Prostate gland (tissue), 2 donors: ENCODE data around the gene MYO1G. TPM values are rescaled to one million over a fixed set of nuclear protein-coding genes. Genes with fewer than 3 reads are reported as not detected.

Source experiments
- DNase-seq: peaks from one replicate; pipeline ENCODE4 v3.0.0-alpha.2; 2019; ENCODE audit warnings: low spot score
- H3K27ac ChIP-seq, 2 donors: fragments of 200-600 bp; sonication (generic); 2 replicates each; pipeline ENCODE4 v1.5.1; 2017 to 2019
- H3K27me3 ChIP-seq: fragments of 200-600 bp; sonication (generic); replicated peaks from 2 replicates; pipeline ENCODE4 v1.5.1; 2019; ENCODE audit not compliant: insufficient read depth
- H3K36me3 ChIP-seq, 2 donors: fragments of 200-600 bp; sonication (generic); 1 replicate in 1 of 2; 2 replicates in 1 of 2; pipeline versions ENCODE4 v1.5.1 to v1.8.1; 2017 to 2019
- H3K4me1 ChIP-seq: fragments of 200-600 bp; sonication (generic); replicated peaks from 2 replicates; pipeline ENCODE4 v1.5.1; 2019
- H3K4me3 ChIP-seq, 2 donors: fragments of 200-600 bp; sonication (generic); 2 replicates each; pipeline ENCODE4 v1.5.1; 2017 to 2019
- H3K9me3 ChIP-seq: fragments of 200-600 bp; sonication (generic); 2 replicates; pipeline ENCODE4 v1.5.1; 2017
- POLR2A ChIP-seq: fragments of 450-650 bp; IDR thresholded peaks from one replicate; pipeline ENCODE4 v1.6.1; 2016; ENCODE audit warnings: antibody characterized with exemption, mild to moderate bottlenecking
- POLR2AphosphoS5 ChIP-seq: sonication (generic); formaldehyde crosslinking; IDR thresholded peaks from one replicate; pipeline ENCODE4 v1.6.1; 2017; ENCODE audit warnings: antibody characterized with exemption
- WGBS: methylation state at CpG from one replicate; pipeline ENCODE4 v1.1.5; 2018; 5-methylcytosine and 5-hydroxymethylcytosine counted together
- intact Hi-C: fragments of 100-400 bp; cut with DNase I; formaldehyde crosslinking; loops from one replicate; pipeline ENCODE4 v1.14.2; 2022
- total RNA-seq, 2 donors: library from RNA; depleted of rRNA; stranded (reverse); fragments of >200 nt; gene quantifications; one replicate each; pipeline ENCODE4 v1.1.0, GENCODE V29; 2016
- TF ChIP-seq, protein P1 (sequence below), 4 experiments: fragments of 200-600 bp in 2 of 4; fragments of 450-650 bp in 2 of 4; sonication (generic) in 2 of 4; IDR thresholded peaks; 1 replicate in 3 of 4; 2 replicates in 1 of 4; pipeline ENCODE4 v1.5.1; 2016 to 2019; ENCODE audit warnings: antibody characterized with exemption in 4 of 4, mild to moderate bottlenecking in 2 of 4, moderate library complexity in 2 of 4

MYO1G gene
- total RNA-seq, 2 donors from 2014 or later, result 1.9 to 2.7 TPM

DNA sequence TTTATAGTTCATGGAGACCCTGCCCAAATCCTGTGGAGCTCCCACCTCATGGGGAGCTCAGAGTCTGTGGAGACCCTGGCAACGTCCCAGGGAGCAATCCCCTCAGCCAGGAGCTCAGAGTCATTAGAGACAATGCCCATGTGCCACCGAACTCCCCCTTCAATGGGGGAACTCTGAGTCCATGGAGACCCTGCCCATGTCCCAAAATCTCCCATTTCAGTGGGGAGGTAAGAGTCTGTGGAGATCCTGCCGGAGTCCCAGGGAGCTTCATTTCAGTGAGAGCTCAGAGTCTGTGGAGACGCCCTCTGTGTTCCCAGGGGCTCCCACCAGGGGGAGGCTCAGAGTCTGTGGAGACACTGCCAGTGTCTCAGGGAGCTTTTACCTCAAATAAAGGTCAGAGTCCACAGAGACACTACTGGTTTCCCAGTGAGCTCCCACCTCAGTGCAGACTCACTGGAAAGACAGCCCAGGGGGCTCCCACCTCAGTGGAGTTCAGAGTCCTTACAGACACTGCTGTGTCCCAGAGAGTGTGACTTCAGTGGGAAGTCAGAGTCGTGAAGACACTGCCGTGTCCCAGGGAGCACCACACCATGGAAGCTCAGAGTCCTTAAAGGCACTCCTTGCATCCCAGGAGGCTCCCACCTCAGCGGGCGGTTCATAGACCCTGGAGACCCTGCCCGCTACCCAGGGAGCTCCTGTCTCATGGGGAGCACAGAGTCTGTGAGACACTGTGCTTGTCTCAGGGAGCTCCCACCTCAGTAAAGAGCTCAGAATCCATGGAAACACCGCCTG lies 5.0 kb downstream of the MYO1G start:
- Histone ChIP-seq H3K36me3 (no peaks in the 10 kb centered on the region), H3K4me1 (no peaks in the 10 kb centered on the region), H3K27me3 (no peaks in the 10 kb centered on the region), H3K4me3 (no peak overlapping the region), H3K9me3 (no peaks in the 10 kb centered on the region), H3K27ac (no peak overlapping the region)
- DNase-seq, result no peak
- 83% methylated on average over 6 of the region's 10 CpGs for WGBS
- intact Hi-C loops, result no loop called here
- TF ChIP-seq POLR2A (no peak), POLR2AphosphoS5 (no peak)
- TF ChIP-seq, protein P1, sequence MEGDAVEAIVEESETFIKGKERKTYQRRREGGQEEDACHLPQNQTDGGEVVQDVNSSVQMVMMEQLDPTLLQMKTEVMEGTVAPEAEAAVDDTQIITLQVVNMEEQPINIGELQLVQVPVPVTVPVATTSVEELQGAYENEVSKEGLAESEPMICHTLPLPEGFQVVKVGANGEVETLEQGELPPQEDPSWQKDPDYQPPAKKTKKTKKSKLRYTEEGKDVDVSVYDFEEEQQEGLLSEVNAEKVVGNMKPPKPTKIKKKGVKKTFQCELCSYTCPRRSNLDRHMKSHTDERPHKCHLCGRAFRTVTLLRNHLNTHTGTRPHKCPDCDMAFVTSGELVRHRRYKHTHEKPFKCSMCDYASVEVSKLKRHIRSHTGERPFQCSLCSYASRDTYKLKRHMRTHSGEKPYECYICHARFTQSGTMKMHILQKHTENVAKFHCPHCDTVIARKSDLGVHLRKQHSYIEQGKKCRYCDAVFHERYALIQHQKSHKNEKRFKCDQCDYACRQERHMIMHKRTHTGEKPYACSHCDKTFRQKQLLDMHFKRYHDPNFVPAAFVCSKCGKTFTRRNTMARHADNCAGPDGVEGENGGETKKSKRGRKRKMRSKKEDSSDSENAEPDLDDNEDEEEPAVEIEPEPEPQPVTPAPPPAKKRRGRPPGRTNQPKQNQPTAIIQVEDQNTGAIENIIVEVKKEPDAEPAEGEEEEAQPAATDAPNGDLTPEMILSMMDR (IDR thresholded peaks at IDR 0.05), result peak in 2 of 4 experiments; percentile 29 to 40

DNA sequence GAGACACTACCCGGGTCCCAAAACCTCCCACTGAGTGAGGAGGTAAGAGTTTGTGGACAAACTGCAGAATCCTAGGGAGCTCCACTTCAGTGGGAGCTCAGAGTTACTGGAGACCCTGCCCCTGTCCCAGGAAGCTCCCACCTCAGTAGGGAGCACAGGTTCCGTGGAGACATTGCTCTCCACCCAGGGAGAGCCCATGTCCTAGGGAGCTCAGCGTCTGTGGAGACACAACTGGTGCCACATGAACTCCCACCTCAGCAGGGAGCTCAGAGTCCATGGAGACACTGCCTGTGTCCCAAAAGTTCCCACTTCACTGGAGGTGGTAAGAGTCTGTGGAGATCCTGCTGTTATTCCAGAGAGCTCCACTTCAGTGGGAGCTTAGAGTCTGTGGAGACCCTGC lies 6.3 kb downstream of the MYO1G start:
- no peak for DNase-seq
- Histone ChIP-seq H3K4me1 (no peaks in the 10 kb centered on the region), H3K27me3 (no peaks in the 10 kb centered on the region), H3K36me3 (no peaks in the 10 kb centered on the region), H3K9me3 (no peaks in the 10 kb centered on the region), H3K27ac (no peak overlapping the region), H3K4me3 (no peak overlapping the region)
- intact Hi-C loops, result no loop called here
- WGBS, result 50% methylated on average over 3 of the region's 3 CpGs
- TF ChIP-seq, protein P1 (IDR thresholded peaks at IDR 0.05), result no peak
- TF ChIP-seq POLR2AphosphoS5 (no peak), POLR2A (no peak)

GRCh38 chr7:44971902-44972441 lies 6.8 kb downstream of the MYO1G start:
- DNase-seq, result no peak
- H3K36me3 ChIP-seq, result no peaks in the 10 kb centered on the region
- TF ChIP-seq, protein P1 (IDR thresholded peaks at IDR 0.05), result no peak
- TF ChIP-seq POLR2A (no peak), POLR2AphosphoS5 (no peak)
- 46% methylated on average over 5 of the region's 5 CpGs for WGBS
- no peaks in the 10 kb centered on the region for H3K9me3 ChIP-seq
- no peaks in the 10 kb centered on the region for H3K4me1 ChIP-seq
- no peak overlapping the region for H3K27ac ChIP-seq
- H3K4me3 ChIP-seq, result no peak overlapping the region
- H3K27me3 ChIP-seq, result no peaks in the 10 kb centered on the region
- intact Hi-C loops, result no loop called here

GRCh38 chr7:44971188-44971901 lies 7.5 kb downstream of the MYO1G start:
- WGBS, result 84% methylated on average over 10 of the region's 10 CpGs
- no peaks in the 10 kb centered on the region for H3K9me3 ChIP-seq
- no peak overlapping the region for H3K4me3 ChIP-seq
- TF ChIP-seq, protein P1 (IDR thresholded peaks at IDR 0.05), result no peak
- TF ChIP-seq POLR2A (no peak), POLR2AphosphoS5 (no peak)
- no peaks in the 10 kb centered on the region for H3K27me3 ChIP-seq
- intact Hi-C loops, result no loop called here
- no peaks in the 10 kb centered on the region for H3K4me1 ChIP-seq
- no peak for DNase-seq
- H3K27ac ChIP-seq, result no peak overlapping the region
- H3K36me3 ChIP-seq, result no peaks in the 10 kb centered on the region
